Glutamatergic neuron (in vitro differentiated cells): ENCODE measurements around the gene HPN. TPM values are rescaled to one million over a fixed set of nuclear protein-coding genes. Genes with fewer than 3 reads are reported as not detected.
"Not testable (repeated sequence)": the region's sequence is repeated elsewhere in the genome, so short reads cannot be mapped to it uniquely, and the experiment has no call there.

ENCODE experiments used
- DNase-seq: peaks from one replicate; pipeline ENCODE4 v3.0.0; 2022
- H3K27ac Mint-ChIP-seq: one replicate; pipeline ENCODE4 v1.8.0; 2020; ENCODE audit warnings: mild to moderate bottlenecking, mixed read lengths, inconsistent platforms; ENCODE audit not compliant: unreplicated experiment
- H3K27me3 Mint-ChIP-seq: one replicate; pipeline ENCODE4 v1.8.0; 2020; ENCODE audit warnings: mild to moderate bottlenecking, moderate library complexity, mixed read lengths, inconsistent platforms; ENCODE audit not compliant: unreplicated experiment
- H3K36me3 Mint-ChIP-seq: one replicate; pipeline ENCODE4 v1.8.0; 2020; ENCODE audit warnings: mild to moderate bottlenecking, mixed read lengths, inconsistent platforms; ENCODE audit not compliant: unreplicated experiment
- H3K4me1 Mint-ChIP-seq: one replicate; pipeline ENCODE4 v1.8.0; 2020; ENCODE audit warnings: mild to moderate bottlenecking, low read depth, mixed read lengths, inconsistent platforms; ENCODE audit not compliant: unreplicated experiment
- H3K4me3 Mint-ChIP-seq: one replicate; pipeline ENCODE4 v1.8.0; 2020; ENCODE audit warnings: mild to moderate bottlenecking, mixed read lengths, inconsistent platforms; ENCODE audit not compliant: unreplicated experiment
- H3K9me3 Mint-ChIP-seq: one replicate; pipeline ENCODE4 v1.8.0; 2020; ENCODE audit warnings: mild to moderate bottlenecking, moderate library complexity, mixed read lengths, inconsistent platforms; ENCODE audit not compliant: unreplicated experiment
- total RNA-seq: library from RNA; stranded (reverse); fragmentation: NEBNext Ultra II Directional; extraction: Animal tissue kit (Norgen Biotek cat#: 25700); gene quantifications from one replicate; pipeline ENCODE4 v1.2.1, GENCODE V29; 2021; ENCODE audit not compliant: unreplicated experiment
- TF ChIP-seq, protein P1 (sequence below): fragments of 200-600 bp; sonication (generic); IDR thresholded peaks from one replicate; pipeline ENCODE4 v1.5.0; 2021; ENCODE audit not compliant: partially characterized antibody, unreplicated experiment

HPN gene
- total RNA-seq, 1 donor from 2014 or later, result 0.29 TPM

DNA sequence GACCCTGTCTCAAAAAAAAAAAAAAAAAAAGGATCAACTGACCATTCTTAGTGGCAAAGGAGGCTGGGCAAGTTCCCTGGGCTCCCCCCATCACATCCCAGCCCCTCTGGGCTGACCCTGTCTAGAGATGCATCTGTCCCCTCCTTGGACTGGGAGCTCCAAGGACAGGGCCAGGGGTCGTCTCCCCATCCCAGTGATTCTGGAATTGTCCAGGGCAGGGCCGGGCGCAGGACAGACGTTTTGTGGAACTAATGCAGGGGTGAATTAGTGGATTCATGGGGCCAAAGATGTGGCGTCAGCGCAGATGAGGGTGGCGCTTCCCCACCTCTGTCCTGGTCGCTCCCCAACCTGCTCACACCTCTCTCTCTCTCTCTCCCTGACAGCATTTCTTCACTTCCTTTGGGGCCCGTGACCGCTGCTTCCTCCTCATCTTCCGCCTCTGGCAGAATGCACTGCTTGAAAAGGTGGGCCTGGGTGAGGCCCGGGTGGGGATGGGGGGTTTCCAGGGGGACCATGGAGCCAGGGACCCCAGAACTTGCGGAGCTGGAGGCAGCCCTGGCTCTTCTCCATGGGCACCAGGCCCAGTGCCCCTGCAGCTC, 30.3 kb upstream of the HPN start:
- H3K4me3 Mint-ChIP-seq, result no peak overlapping the region
- DNase-seq, result no peak
- peaks cover 6% of the 10 kb centered on the region for H3K9me3 Mint-ChIP-seq
- TF ChIP-seq, protein P1, sequence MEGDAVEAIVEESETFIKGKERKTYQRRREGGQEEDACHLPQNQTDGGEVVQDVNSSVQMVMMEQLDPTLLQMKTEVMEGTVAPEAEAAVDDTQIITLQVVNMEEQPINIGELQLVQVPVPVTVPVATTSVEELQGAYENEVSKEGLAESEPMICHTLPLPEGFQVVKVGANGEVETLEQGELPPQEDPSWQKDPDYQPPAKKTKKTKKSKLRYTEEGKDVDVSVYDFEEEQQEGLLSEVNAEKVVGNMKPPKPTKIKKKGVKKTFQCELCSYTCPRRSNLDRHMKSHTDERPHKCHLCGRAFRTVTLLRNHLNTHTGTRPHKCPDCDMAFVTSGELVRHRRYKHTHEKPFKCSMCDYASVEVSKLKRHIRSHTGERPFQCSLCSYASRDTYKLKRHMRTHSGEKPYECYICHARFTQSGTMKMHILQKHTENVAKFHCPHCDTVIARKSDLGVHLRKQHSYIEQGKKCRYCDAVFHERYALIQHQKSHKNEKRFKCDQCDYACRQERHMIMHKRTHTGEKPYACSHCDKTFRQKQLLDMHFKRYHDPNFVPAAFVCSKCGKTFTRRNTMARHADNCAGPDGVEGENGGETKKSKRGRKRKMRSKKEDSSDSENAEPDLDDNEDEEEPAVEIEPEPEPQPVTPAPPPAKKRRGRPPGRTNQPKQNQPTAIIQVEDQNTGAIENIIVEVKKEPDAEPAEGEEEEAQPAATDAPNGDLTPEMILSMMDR, result no peak
- H3K4me1 Mint-ChIP-seq, result no peaks in the 10 kb centered on the region
- H3K27me3 Mint-ChIP-seq, result peaks cover 7% of the 10 kb centered on the region
- no peaks in the 10 kb centered on the region for H3K36me3 Mint-ChIP-seq
- no peak overlapping the region for H3K27ac Mint-ChIP-seq

DNA sequence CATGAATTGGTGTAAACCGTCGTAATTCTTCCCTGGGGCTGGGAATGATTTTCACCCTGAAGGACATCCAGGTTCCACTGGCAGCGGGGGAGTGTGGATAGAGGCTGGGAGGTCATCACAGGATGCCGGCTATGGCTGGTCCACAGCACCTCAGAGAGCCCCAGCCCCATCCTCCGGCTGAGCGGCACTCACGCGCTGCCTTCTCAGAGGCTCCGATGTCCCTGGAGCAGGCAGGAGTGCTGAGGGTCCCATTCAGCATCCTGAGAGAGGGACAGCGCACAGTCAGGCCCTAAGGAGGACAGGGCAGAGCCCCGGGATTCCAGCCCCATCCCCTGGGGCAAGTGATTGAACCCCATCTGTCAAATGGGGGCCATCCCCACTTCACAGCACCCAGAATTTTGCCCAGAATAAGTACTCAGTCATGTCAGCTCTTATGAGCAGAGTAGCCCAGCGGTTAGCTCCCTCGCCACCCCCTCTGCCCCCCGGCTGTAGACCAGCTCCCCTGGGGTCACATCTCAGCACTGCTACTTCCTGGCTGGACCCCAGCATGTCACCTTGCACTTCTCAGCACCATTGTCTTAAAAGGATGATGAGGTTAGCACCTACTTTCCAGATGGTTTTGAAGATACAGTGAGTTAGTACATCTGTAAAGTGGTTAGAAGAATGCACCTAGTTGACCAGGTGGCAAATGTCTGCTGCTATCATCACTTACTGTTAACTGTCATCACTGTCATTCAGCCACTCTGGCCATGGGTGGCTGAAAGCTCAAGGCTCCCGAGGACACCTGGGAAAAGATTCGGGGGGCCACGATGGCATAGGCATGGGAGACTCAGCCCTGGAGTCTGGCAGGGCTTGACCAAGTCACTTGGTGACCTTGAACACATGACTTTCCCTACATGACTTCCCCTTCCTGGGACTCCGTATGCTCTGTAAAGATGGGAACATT, 29.5 kb upstream of the HPN start:
- Mint-ChIP-seq H3K27me3 (peaks cover 7% of the 10 kb centered on the region), H3K9me3 (peaks cover 5% of the 10 kb centered on the region), H3K36me3 (no peaks in the 10 kb centered on the region), H3K4me1 (no peaks in the 10 kb centered on the region), H3K27ac (no peak overlapping the region), H3K4me3 (no peak overlapping the region)
- no peak for DNase-seq
- TF ChIP-seq, protein P1, result no peak

DNA sequence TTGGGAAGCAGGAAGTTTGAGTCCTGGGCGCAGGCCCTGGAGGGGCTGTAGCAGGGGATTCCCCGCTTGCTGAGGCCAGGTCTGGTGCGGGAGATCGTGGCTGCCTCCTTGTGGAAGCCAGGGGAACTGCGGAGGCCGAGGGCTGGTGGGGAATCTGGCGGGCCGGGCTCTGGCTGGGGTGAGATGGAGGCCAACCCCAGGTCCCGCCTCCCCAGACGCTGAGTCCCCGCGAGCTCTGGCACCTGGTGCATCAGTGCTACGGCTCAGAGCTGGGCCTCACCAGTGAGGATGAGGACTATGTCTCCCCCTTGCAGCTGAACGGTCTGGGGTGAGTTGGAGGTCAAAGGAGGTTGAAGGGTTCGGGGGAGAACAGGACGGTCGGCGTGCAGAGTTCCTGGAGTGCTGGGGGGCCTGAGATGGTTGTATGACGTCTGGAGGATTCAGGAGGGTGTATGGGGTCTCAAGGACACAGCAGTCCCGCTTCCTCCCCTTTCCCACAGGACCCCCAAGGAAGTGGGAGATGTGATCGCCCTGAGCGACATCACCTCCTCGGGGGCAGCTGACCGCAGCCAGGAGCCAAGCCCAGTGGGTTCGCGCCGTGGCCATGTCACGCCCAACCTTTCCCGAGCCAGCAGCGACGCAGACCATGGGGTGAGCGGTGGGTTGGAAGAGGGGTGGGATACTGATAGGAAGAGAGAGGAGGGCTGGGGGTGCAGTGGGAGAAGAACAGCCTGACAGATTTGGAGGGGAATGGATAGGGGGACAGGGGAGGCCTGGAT, 28.3 kb upstream of the HPN start:
- Mint-ChIP-seq H3K27me3 (peaks cover 7% of the 10 kb centered on the region), H3K27ac (no peak overlapping the region), H3K4me3 (no peak overlapping the region), H3K36me3 (no peaks in the 10 kb centered on the region), H3K9me3 (peaks cover 6% of the 10 kb centered on the region), H3K4me1 (no peaks in the 10 kb centered on the region)
- peak; percentile 80 for DNase-seq
- TF ChIP-seq, protein P1, result peak; percentile 91

DNA sequence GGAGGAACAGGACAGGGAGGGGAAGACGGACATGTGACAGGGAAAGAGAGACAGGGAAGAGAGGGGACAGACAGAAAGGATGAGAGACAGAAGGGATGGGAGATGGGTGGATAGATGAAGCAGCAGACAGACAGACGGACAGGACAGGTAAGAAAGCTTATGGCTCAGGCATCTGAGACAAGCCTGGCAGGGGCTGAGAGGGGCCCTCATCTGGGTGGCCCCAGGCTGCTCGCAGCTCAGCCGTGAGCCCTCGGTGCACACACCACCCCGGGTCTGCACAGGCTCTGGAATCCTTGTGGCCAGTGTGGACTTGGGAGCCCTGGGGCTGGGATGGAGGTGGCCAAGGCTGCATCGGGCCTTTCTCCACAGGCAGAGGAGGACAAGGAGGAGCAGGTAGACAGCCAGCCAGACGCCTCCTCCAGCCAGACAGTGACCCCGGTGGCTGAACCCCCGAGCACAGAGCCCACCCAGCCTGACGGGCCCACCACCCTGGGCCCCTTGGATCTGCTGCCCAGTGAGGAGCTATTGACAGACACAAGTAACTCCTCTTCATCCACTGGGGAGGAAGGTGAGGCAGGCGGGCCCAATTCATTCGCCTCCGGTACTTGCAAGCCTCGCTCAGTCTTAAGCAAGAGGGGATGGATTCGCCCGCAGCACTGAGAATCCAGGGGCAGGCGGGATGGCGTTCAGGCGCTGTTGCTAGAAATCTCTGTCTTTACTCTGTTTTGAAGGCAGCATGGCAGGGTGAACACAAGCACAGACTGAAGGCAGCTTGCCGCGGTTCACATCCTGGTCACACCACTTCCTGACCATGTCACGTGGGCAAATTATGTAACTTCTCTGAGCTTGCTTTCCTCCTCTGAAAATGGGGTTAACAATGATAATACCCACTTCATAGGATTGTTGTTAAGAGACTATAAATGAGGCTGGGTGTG, 27.4 kb upstream of the HPN start:
- Mint-ChIP-seq H3K9me3 (peaks cover 9% of the 10 kb centered on the region), H3K4me1 (no peaks in the 10 kb centered on the region), H3K36me3 (no peaks in the 10 kb centered on the region), H3K4me3 (no peak overlapping the region), H3K27me3 (peaks cover 7% of the 10 kb centered on the region), H3K27ac (no peak overlapping the region)
- TF ChIP-seq, protein P1, result no peak
- no peak for DNase-seq

DNA sequence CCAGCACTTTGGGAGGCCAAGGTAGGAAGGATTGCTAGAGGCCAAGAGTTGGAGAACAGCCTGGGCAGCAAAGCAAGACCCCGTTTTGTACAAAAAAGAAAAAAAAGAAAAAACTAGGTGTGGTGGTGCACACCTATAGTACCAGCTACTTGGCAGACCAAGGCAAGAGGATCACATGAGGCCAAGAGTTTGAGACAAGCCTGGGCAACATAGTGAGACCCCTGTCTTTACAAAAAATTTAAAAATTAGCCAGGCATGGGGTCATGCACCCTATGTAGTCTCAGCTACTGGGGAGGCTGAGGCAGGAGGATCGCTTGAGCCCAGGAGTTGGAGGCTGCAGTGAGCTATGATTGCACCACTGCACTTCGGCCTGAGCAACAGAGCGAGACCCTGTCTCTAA, 26.7 kb upstream of the HPN start:
- not testable (repeated sequence) for H3K4me1 Mint-ChIP-seq, H3K27me3 Mint-ChIP-seq, H3K4me3 Mint-ChIP-seq, H3K36me3 Mint-ChIP-seq, H3K27ac Mint-ChIP-seq, DNase-seq, H3K9me3 Mint-ChIP-seq
